OCI-LY7 (cell line): ENCODE measurements around the gene GCM1. TPM values are rescaled to one million over a fixed set of nuclear protein-coding genes. Genes with fewer than 3 reads are reported as not detected.
A peak's percentile ranks its signal among the peaks of the same experiment; 100 is the strongest.

Source experiments
- Bru-seq: library from RNA; stranded (reverse); fragments of 400-500 nt; gene quantifications from one replicate; lab custom pipeline; 2021; lab: Mats Ljungman, UMichigan
- BruChase-seq, 2 experiments: library from RNA; stranded (reverse); fragments of 400-500 nt; gene quantifications; one replicate each; lab custom pipeline; 2021; lab: Mats Ljungman, UMichigan
- BruUV-seq: library from RNA; stranded (reverse); fragments of 400-500 nt; replicated peaks from 2 replicates; lab custom pipeline; 2021; lab: Mats Ljungman, UMichigan
- CTCF ChIA-PET: fragments of 300-600 bp; sonication (Branson Sonifier 250); formaldehyde crosslinking; loops from one replicate; lab custom pipeline; 2022; ENCODE audit warnings: antibody characterized with exemption; ENCODE audit not compliant: unreplicated experiment; lab: Charles Lee
- POLR2A ChIA-PET: fragments of 300-600 bp; sonication (Branson Sonifier 250); formaldehyde crosslinking; loops from one replicate; lab custom pipeline; 2022; ENCODE audit warnings: antibody characterized with exemption; lab: Charles Lee
- DNase-seq: peaks from one replicate; pipeline ENCODE4 v3.0.0-alpha.2; 2015; ENCODE audit warnings: low spot score
- H2AFZ ChIP-seq: fragments of 200-600 bp; sonication (generic), shearing (Covaris generic); 2 replicates; pipeline ENCODE4 v1.6.1; 2014; ENCODE audit warnings: mild to moderate bottlenecking, antibody characterized with exemption, low read length, moderate library complexity
- H3K27ac ChIP-seq: fragments of 200-600 bp; sonication (generic); 2 replicates; pipeline ENCODE4 v1.5.1; 2014; ENCODE audit warnings: mixed run types, low read depth, mild to moderate bottlenecking, moderate library complexity, low read length, inconsistent platforms; ENCODE audit not compliant: poor library complexity, severe bottlenecking
- H3K36me3 ChIP-seq: fragments of 200-600 bp; sonication (generic); 2 replicates; pipeline ENCODE4 v1.6.1; 2014; ENCODE audit warnings: mild to moderate bottlenecking, antibody characterized with exemption, low read length, moderate library complexity, mixed read lengths; ENCODE audit not compliant: insufficient read depth
- H3K4me1 ChIP-seq: fragments of 200-600 bp; sonication (generic); 2 replicates; pipeline ENCODE4 v1.5.1; 2014; ENCODE audit warnings: mild to moderate bottlenecking, low read length; ENCODE audit not compliant: insufficient read depth, poor library complexity, severe bottlenecking
- H3K4me2 ChIP-seq: fragments of 200-600 bp; sonication (generic); 2 replicates; pipeline ENCODE4 v1.6.1; 2014; ENCODE audit warnings: mild to moderate bottlenecking, low read length
- H3K4me3 ChIP-seq: fragments of 200-600 bp; sonication (generic); 2 replicates; pipeline ENCODE4 v1.5.1; 2014; ENCODE audit warnings: mild to moderate bottlenecking, low read depth, low read length; ENCODE audit not compliant: poor library complexity, severe bottlenecking
- H3K79me2 ChIP-seq: fragments of 200-600 bp; sonication (generic); 2 replicates; pipeline ENCODE4 v1.6.1; 2016; ENCODE audit warnings: low read depth, mild to moderate bottlenecking, low read length, moderate library complexity, mixed read lengths; ENCODE audit not compliant: insufficient read depth
- H3K9me2 ChIP-seq: fragments of 200-600 bp; sonication (generic); 2 replicates; pipeline ENCODE4 v1.6.1; 2016; ENCODE audit warnings: mild to moderate bottlenecking, low read length, mixed read lengths; ENCODE audit not compliant: insufficient read depth
- H3K9me3 ChIP-seq: fragments of 200-600 bp; sonication (generic); 2 replicates; pipeline ENCODE4 v1.6.1; 2014; ENCODE audit warnings: mild to moderate bottlenecking, mixed run types, low read length, mixed read lengths
- H4K20me1 ChIP-seq: fragments of 200-600 bp; sonication (generic); 2 replicates; pipeline ENCODE4 v1.6.1; 2014; ENCODE audit warnings: mild to moderate bottlenecking, antibody characterized with exemption, low read length, moderate library complexity, mixed read lengths; ENCODE audit not compliant: insufficient read depth
- EZH2phosphoT487 ChIP-seq: fragments of 200-600 bp; sonication (generic); IDR thresholded peaks from 2 replicates; pipeline ENCODE4 v1.6.1; 2018; ENCODE audit warnings: low read depth, borderline replicate concordance, mild to moderate bottlenecking, mixed run types, antibody characterized with exemption, low read length, moderate library complexity, mixed read lengths
- intact Hi-C: fragments of 100-400 bp; cut with micrococcal nuclease; formaldehyde crosslinking; loops from one replicate; pipeline ENCODE4 v1.10.0; 2022; ENCODE audit not compliant: unreplicated experiment
- long read RNA-seq: library from polyadenylated mRNA; stranded (forward); transcript quantifications from one replicate; pipeline ENCODE4 v2.0.0, GENCODE V29; 2022
- total RNA-seq, 2 experiments: library from RNA; depleted of rRNA in 1 of 2; stranded (reverse); fragments of >200 nt in 1 of 2; shearing (Covaris generic) in 1 of 2; gene quantifications; 2 replicates each; pipeline ENCODE4 v1.2.3, GENCODE V29; 2014 to 2022
- TF ChIP-seq, protein P1 (sequence below): fragments of 200-600 bp; sonication (generic); conservative IDR thresholded peaks from 2 replicates; pipeline ENCODE4 v1.5.1; 2014; ENCODE audit warnings: mild to moderate bottlenecking, antibody characterized with exemption, low read length, moderate library complexity, mixed read lengths

Gene GCM1, protein sequence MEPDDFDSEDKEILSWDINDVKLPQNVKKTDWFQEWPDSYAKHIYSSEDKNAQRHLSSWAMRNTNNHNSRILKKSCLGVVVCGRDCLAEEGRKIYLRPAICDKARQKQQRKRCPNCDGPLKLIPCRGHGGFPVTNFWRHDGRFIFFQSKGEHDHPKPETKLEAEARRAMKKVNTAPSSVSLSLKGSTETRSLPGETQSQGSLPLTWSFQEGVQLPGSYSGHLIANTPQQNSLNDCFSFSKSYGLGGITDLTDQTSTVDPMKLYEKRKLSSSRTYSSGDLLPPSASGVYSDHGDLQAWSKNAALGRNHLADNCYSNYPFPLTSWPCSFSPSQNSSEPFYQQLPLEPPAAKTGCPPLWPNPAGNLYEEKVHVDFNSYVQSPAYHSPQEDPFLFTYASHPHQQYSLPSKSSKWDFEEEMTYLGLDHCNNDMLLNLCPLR
- total RNA-seq (2014; rRNA removed; shearing (Covaris generic)) (not detected in 2 replicates), total RNA-seq (2022) (not detected in 2 replicates), Bru-seq, nascent RNA (percentile 18 among the genes with signal in this experiment), BruChase-seq, experiment 1, labeled RNA remaining after a 6-hour chase (percentile 23 among the genes with signal in this experiment), BruChase-seq, experiment 2, labeled RNA remaining after a 2-hour chase (percentile 14 among the genes with signal in this experiment)
- long read RNA-seq: 0 reads

DNA sequence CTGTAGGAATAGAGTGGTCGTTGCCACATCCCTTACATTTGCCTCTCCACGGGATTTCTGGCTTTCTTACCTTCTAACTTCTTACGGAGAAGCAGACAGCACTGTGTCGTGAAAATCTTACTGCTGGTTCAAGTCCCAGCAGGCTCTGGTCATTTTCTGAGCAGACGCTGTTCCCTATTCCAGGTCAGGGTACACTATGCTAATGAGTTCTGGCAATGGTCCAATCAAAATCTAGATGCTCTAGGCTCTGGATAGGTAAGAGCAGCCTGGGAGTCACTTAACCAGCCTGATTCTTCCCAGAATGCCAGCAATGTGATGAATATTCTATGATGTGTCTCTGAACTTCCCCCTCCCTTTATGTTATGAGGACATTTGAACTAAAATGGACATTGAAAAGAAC, at the start of gene GCM1:
TSS of gene GCM1 (minus strand) at position 158 of the 400 bp plus-strand sequence. CDS start 3,209 bp downstream, outside the sequence.
- H3K4me2 ChIP-seq: no peak within 1 kb of the TSS
- H3K36me3 ChIP-seq: no peaks in the 10 kb centered on the region
- H3K27ac ChIP-seq: no peak within 1 kb of the TSS
- no peak within 1 kb of the TSS for H2AFZ ChIP-seq
- no peaks in the 10 kb centered on the region for H4K20me1 ChIP-seq
- BruUV-seq: no TSS peak
- TF ChIP-seq, protein P1, sequence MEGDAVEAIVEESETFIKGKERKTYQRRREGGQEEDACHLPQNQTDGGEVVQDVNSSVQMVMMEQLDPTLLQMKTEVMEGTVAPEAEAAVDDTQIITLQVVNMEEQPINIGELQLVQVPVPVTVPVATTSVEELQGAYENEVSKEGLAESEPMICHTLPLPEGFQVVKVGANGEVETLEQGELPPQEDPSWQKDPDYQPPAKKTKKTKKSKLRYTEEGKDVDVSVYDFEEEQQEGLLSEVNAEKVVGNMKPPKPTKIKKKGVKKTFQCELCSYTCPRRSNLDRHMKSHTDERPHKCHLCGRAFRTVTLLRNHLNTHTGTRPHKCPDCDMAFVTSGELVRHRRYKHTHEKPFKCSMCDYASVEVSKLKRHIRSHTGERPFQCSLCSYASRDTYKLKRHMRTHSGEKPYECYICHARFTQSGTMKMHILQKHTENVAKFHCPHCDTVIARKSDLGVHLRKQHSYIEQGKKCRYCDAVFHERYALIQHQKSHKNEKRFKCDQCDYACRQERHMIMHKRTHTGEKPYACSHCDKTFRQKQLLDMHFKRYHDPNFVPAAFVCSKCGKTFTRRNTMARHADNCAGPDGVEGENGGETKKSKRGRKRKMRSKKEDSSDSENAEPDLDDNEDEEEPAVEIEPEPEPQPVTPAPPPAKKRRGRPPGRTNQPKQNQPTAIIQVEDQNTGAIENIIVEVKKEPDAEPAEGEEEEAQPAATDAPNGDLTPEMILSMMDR: no peak
- TF ChIP-seq EZH2phosphoT487: no peak
- CTCF ChIA-PET: no interaction called here
- DNase-seq: no peak
- no peaks in the 10 kb centered on the region for H3K79me2 ChIP-seq
- no peaks in the 10 kb centered on the region for H3K9me3 ChIP-seq
- POLR2A ChIA-PET: no interaction called here
- H3K4me3 ChIP-seq: no peak within 1 kb of the TSS
- no peaks in the 10 kb centered on the region for H3K4me1 ChIP-seq
- no peaks in the 10 kb centered on the region for H3K9me2 ChIP-seq
- intact Hi-C loops: no loop called here

DNA sequence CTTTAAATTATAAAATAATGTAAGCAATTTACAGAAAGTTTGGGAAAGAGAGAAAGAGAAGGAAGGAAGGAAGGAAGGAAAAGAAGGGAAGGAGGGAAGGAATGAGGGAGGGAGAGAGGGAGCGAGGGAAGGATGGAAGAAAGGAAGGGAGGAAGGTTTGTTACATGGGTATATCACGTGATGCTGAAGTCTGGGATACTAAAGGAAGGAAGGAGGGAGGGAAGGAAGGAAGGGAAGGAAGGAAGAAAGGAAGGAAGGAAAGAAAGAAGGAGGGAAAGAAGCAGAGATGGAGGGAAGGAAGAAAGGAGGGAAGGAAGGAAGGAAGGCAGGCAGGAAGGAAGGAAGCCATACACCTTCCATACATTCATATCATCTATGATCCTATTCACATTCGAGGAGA, 48.9 kb upstream of the GCM1 start:
- Histone ChIP-seq H4K20me1 (no peaks in the 10 kb centered on the region), H3K4me3 (no peak overlapping the region), H3K79me2 (no peaks in the 10 kb centered on the region), H3K9me2 (no peaks in the 10 kb centered on the region), H2AFZ (no peak overlapping the region), H3K27ac (no peak overlapping the region), H3K4me1 (peaks cover 27% of the 10 kb centered on the region), H3K36me3 (no peaks in the 10 kb centered on the region), H3K9me3 (no peaks in the 10 kb centered on the region), H3K4me2 (no peak overlapping the region)
- intact Hi-C loops: no loop called here
- BruUV-seq: no TSS peak
- POLR2A ChIA-PET: no interaction called here
- DNase-seq: no peak
- no peak for TF ChIP-seq EZH2phosphoT487
- CTCF ChIA-PET: no interaction called here

DNA sequence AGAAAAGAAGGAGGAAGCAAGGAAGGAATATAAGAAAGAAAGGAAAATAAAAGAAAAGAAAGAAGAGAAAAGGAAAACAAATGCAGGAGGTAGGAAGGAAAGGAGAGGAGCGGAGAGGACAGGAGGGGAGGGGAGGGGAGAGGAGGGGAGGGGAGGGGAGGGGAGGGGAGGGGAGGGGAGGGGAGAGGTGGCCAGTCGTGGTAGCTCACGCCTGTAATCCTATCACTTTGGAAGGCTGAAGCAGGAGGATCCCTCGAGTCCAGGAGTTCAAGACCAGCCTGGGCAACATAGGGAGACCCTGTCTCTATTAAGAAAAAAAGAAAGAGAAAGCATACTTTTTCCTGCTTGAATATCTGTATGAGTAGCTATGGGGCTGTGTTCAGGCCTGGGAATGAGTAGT, 46.4 kb upstream of the GCM1 start:
- H3K9me3 ChIP-seq: no peaks in the 10 kb centered on the region
- H3K27ac ChIP-seq: no peak overlapping the region
- H2AFZ ChIP-seq: no peak overlapping the region
- H3K4me3 ChIP-seq: no peak overlapping the region
- no peaks in the 10 kb centered on the region for H3K79me2 ChIP-seq
- no peaks in the 10 kb centered on the region for H4K20me1 ChIP-seq
- H3K9me2 ChIP-seq: no peaks in the 10 kb centered on the region
- no TSS peak for BruUV-seq
- peaks cover 18% of the 10 kb centered on the region for H3K4me1 ChIP-seq
- DNase-seq: no peak
- ChIA-PET CTCF (no interaction called here), POLR2A (interaction anchor here (0.7 to 1.1 kb wide), 2 partner anchors 14 to 62 kb away, joined by 3 to 4 read pairs; no protein-coding TSS in a partner anchor)
- TF ChIP-seq EZH2phosphoT487: no peak
- TF ChIP-seq, protein P1: no peak
- no peaks in the 10 kb centered on the region for H3K36me3 ChIP-seq
- no peak overlapping the region for H3K4me2 ChIP-seq
- intact Hi-C loops: no loop called here
